H9 (cell line): ENCODE data around the gene SERTAD2. TPM values are rescaled to one million over a fixed set of nuclear protein-coding genes. Genes with fewer than 3 reads are reported as not detected.
A peak's percentile ranks its signal among the peaks of the same experiment; 100 is the strongest.

Experiments used
- DNase-seq: peaks from one replicate; pipeline ENCODE4 v3.0.0-alpha.2; 2017
- H2AFZ ChIP-seq: one replicate; pipeline ENCODE4 v1.6.1; 2013; ENCODE audit warnings: mild to moderate bottlenecking, low read length, control low read depth, moderate library complexity
- H2AK5ac ChIP-seq: 2 replicates; pipeline ENCODE4 v1.6.1; 2013; ENCODE audit warnings: low read length, control low read depth, mixed read lengths; ENCODE audit not compliant: insufficient read length
- H2BK120ac ChIP-seq: one replicate; pipeline ENCODE4 v1.6.1; 2013; ENCODE audit warnings: low read depth, mild to moderate bottlenecking, low read length, control low read depth, inconsistent platforms; ENCODE audit not compliant: poor library complexity, severe bottlenecking
- H2BK12ac ChIP-seq: 2 replicates; pipeline ENCODE4 v1.6.1; 2013; ENCODE audit warnings: low read length, control low read depth, mixed read lengths, low read depth; ENCODE audit not compliant: insufficient read length
- H2BK15ac ChIP-seq: 2 replicates; pipeline ENCODE4 v1.6.1; 2013; ENCODE audit warnings: low read depth, low read length, control low read depth
- H2BK20ac ChIP-seq: one replicate; pipeline ENCODE4 v1.6.1; 2013; ENCODE audit warnings: low read depth, mild to moderate bottlenecking, low read length, control low read depth, inconsistent platforms; ENCODE audit not compliant: poor library complexity, severe bottlenecking
- H2BK5ac ChIP-seq: 2 replicates; pipeline ENCODE4 v1.6.1; 2013; ENCODE audit warnings: low read length, control low read depth, mixed read lengths; ENCODE audit not compliant: insufficient read length
- H3K14ac ChIP-seq: 2 replicates; pipeline ENCODE4 v1.6.1; 2013; ENCODE audit warnings: low read length, control low read depth; ENCODE audit not compliant: insufficient read depth
- H3K18ac ChIP-seq: 2 replicates; pipeline ENCODE4 v1.6.1; 2013; ENCODE audit warnings: low read depth, mild to moderate bottlenecking, mixed read lengths, low read length, control low read depth; ENCODE audit not compliant: insufficient read length
- H3K23ac ChIP-seq: 2 replicates; pipeline ENCODE4 v1.6.1; 2013; ENCODE audit warnings: low read length, control low read depth, mixed read lengths, low read depth; ENCODE audit not compliant: insufficient read length
- H3K23me2 ChIP-seq: 2 replicates; pipeline ENCODE4 v1.6.1; 2013; ENCODE audit warnings: low read depth, mild to moderate bottlenecking, mixed read lengths, low read length, control low read depth; ENCODE audit not compliant: insufficient read length, poor library complexity, severe bottlenecking
- H3K27ac ChIP-seq: 2 replicates; pipeline ENCODE4 v1.5.1; 2013; ENCODE audit warnings: low read length, control low read depth, mixed read lengths, low read depth; ENCODE audit not compliant: insufficient read length
- H3K27me3 ChIP-seq: 2 replicates; pipeline ENCODE4 v1.6.1; 2013; ENCODE audit warnings: low read length, control low read depth, inconsistent platforms; ENCODE audit not compliant: insufficient read depth
- H3K4ac ChIP-seq: 2 replicates; pipeline ENCODE4 v1.6.1; 2013; ENCODE audit warnings: low read depth, mild to moderate bottlenecking, control low read depth, inconsistent platforms, low read length, moderate library complexity
- H3K4me1 ChIP-seq: 2 replicates; pipeline ENCODE4 v1.6.1; 2013; ENCODE audit warnings: low read length, control low read depth, inconsistent platforms; ENCODE audit not compliant: insufficient read depth
- H3K4me2 ChIP-seq: 2 replicates; pipeline ENCODE4 v1.6.1; 2013; ENCODE audit warnings: low read length, control low read depth, mixed read lengths; ENCODE audit not compliant: insufficient read length, insufficient read depth
- H3K56ac ChIP-seq: 2 replicates; pipeline ENCODE4 v1.6.1; 2013; ENCODE audit warnings: low read depth, mild to moderate bottlenecking, mixed read lengths, low read length, control low read depth; ENCODE audit not compliant: insufficient read length
- H3K79me1 ChIP-seq: 2 replicates; pipeline ENCODE4 v1.6.1; 2013; ENCODE audit warnings: low read depth, mild to moderate bottlenecking, moderate library complexity, low read length, control low read depth, inconsistent platforms; ENCODE audit not compliant: insufficient read depth, poor library complexity, severe bottlenecking
- H3K79me2 ChIP-seq: 2 replicates; pipeline ENCODE4 v1.6.1; 2013; ENCODE audit warnings: low read length, control low read depth, inconsistent platforms; ENCODE audit not compliant: insufficient read depth
- H3K9ac ChIP-seq: 2 replicates; pipeline ENCODE4 v1.6.1; 2013; ENCODE audit warnings: low read length, control low read depth, mixed read lengths; ENCODE audit not compliant: insufficient read length; ENCODE audit errors: extremely low read depth
- H3K9me3 ChIP-seq: one replicate; pipeline ENCODE4 v1.6.1; 2013; ENCODE audit warnings: low read depth, low read length, inconsistent platforms; ENCODE audit not compliant: control insufficient read depth
- H3T11ph ChIP-seq: one replicate; pipeline ENCODE4 v1.6.1; 2013; ENCODE audit warnings: mild to moderate bottlenecking, low read length, control low read depth, inconsistent platforms
- H4K20me1 ChIP-seq: one replicate; pipeline ENCODE4 v1.6.1; 2013; ENCODE audit not compliant: control insufficient read depth, insufficient read length, insufficient read depth
- H4K5ac ChIP-seq: 2 replicates; pipeline ENCODE4 v1.6.1; 2013; ENCODE audit warnings: low read depth, mild to moderate bottlenecking, mixed read lengths, low read length, control low read depth; ENCODE audit not compliant: insufficient read length
- H4K8ac ChIP-seq: replicated peaks from 2 replicates; pipeline ENCODE4 v1.6.1; 2013; ENCODE audit warnings: low read length, control low read depth, mixed read lengths, low read depth; ENCODE audit not compliant: insufficient read length
- H4K91ac ChIP-seq: 2 replicates; pipeline ENCODE4 v1.6.1; 2013; ENCODE audit warnings: low read depth, mild to moderate bottlenecking, moderate library complexity, mixed read lengths, low read length, control low read depth; ENCODE audit not compliant: insufficient read length
- H3K27ac Mint-ChIP-seq, 3 experiments: 2 replicates in 2 of 3; 3 replicates in 1 of 3; pipeline ENCODE4 v1.8.0; 2020 to 2021; ENCODE audit warnings: mixed read lengths in 3 of 3, mild to moderate bottlenecking in 1 of 3, moderate library complexity in 1 of 3
- H3K27me3 Mint-ChIP-seq: 2 replicates; pipeline ENCODE4 v1.8.0; 2021; ENCODE audit warnings: low read depth, mild to moderate bottlenecking, moderate library complexity, mixed read lengths
- H3K36me3 Mint-ChIP-seq, 3 experiments: 2 replicates in 2 of 3; 3 replicates in 1 of 3; pipeline ENCODE4 v1.8.0; 2020 to 2021; ENCODE audit warnings: low read depth in 3 of 3, mixed read lengths in 3 of 3; ENCODE audit not compliant: insufficient read depth in 1 of 3
- H3K4me1 Mint-ChIP-seq, 2 experiments: 2 replicates each; pipeline ENCODE4 v1.8.0; 2020; ENCODE audit warnings: mixed read lengths in 2 of 2
- H3K4me3 Mint-ChIP-seq, 2 experiments: 2 replicates in 1 of 2; 3 replicates in 1 of 2; pipeline ENCODE4 v1.8.0; 2020 to 2021; ENCODE audit warnings: mild to moderate bottlenecking in 2 of 2, mixed read lengths in 2 of 2, moderate library complexity in 1 of 2
- H3K9me3 Mint-ChIP-seq, 2 experiments: 2 replicates in 1 of 2; 3 replicates in 1 of 2; pipeline ENCODE4 v1.8.0; 2020; ENCODE audit warnings: mild to moderate bottlenecking in 2 of 2, mixed read lengths in 2 of 2, moderate library complexity in 1 of 2
- WGBS: extraction: QIAGEN DNeasy Blood & Tissue Kit; methylation state at CpG from one replicate; pipeline ENCODE4 v1.1.7; 2013; ENCODE audit warnings: missing lambda C conversion rate, low lambda C conversion rate, mixed read lengths; ENCODE audit not compliant: insufficient read length; ENCODE audit errors: extremely low coverage; 5-methylcytosine and 5-hydroxymethylcytosine counted together
- total RNA-seq: library from RNA; stranded (reverse); gene quantifications from 2 replicates; pipeline ENCODE4 v1.2.1, GENCODE V29; 2021
- TF ChIP-seq, protein P1 (sequence below): fragments of 200-600 bp; sonication (generic); conservative IDR thresholded peaks from 3 replicates; pipeline ENCODE4 v1.8.0; 2021; ENCODE audit warnings: antibody characterized with exemption, mild to moderate bottlenecking

The SERTAD2 gene
- total RNA-seq, 1 experiment from 2014 or later = 3.5 TPM

- H3K27me3 Mint-ChIP-seq = no peaks in the 10 kb centered on the region
- H3K27me3 ChIP-seq = no peaks in the 10 kb centered on the region
- no peak overlapping the region for H4K91ac ChIP-seq
- peak overlapping the region; percentile 13 to 85 (median 16); a peak in 5 of 7 replicates for H3K27ac Mint-ChIP-seq
- no peak overlapping the region for H3T11ph ChIP-seq
- H3K14ac ChIP-seq = no peak overlapping the region
- H4K20me1 ChIP-seq = no peaks in the 10 kb centered on the region
- no peak overlapping the region for H4K5ac ChIP-seq
- H3K27ac ChIP-seq = no peak overlapping the region
- H4K8ac ChIP-seq = no peak overlapping the region
- no peak overlapping the region for H2BK5ac ChIP-seq
- no peaks in the 10 kb centered on the region for H3K79me2 ChIP-seq
- H3K79me1 ChIP-seq = no peaks in the 10 kb centered on the region
- H3K9me3 Mint-ChIP-seq = no peaks in the 10 kb centered on the region
- H2BK120ac ChIP-seq = no peak overlapping the region
- WGBS = no CpG with 5 or more reads among the region's 5 CpGs
- H3K4me3 Mint-ChIP-seq = no peak overlapping the region
- no peak overlapping the region for H3K23ac ChIP-seq
- no peak overlapping the region for H2AFZ ChIP-seq
- peaks cover 8 to 12% of the 10 kb centered on the region in 2 experiments for H3K4me1 Mint-ChIP-seq
- H2AK5ac ChIP-seq = no peak overlapping the region
- H3K9ac ChIP-seq = no peak overlapping the region
- no peaks in the 10 kb centered on the region for H3K9me3 ChIP-seq
- no peaks in the 10 kb centered on the region for H3K4me1 ChIP-seq
- no peaks in the 10 kb centered on the region for H3K36me3 Mint-ChIP-seq
- H3K23me2 ChIP-seq = no peaks in the 10 kb centered on the region
- H3K4me2 ChIP-seq = no peak overlapping the region
- TF ChIP-seq, protein P1, sequence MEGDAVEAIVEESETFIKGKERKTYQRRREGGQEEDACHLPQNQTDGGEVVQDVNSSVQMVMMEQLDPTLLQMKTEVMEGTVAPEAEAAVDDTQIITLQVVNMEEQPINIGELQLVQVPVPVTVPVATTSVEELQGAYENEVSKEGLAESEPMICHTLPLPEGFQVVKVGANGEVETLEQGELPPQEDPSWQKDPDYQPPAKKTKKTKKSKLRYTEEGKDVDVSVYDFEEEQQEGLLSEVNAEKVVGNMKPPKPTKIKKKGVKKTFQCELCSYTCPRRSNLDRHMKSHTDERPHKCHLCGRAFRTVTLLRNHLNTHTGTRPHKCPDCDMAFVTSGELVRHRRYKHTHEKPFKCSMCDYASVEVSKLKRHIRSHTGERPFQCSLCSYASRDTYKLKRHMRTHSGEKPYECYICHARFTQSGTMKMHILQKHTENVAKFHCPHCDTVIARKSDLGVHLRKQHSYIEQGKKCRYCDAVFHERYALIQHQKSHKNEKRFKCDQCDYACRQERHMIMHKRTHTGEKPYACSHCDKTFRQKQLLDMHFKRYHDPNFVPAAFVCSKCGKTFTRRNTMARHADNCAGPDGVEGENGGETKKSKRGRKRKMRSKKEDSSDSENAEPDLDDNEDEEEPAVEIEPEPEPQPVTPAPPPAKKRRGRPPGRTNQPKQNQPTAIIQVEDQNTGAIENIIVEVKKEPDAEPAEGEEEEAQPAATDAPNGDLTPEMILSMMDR = no peak
- no peak overlapping the region for H2BK12ac ChIP-seq
- no peak overlapping the region for H2BK15ac ChIP-seq
- peak; percentile 37 for DNase-seq
- no peak overlapping the region for H3K18ac ChIP-seq
- H2BK20ac ChIP-seq = no peak overlapping the region
- no peak overlapping the region for H3K56ac ChIP-seq
- no peak overlapping the region for H3K4ac ChIP-seq
Observed at GRCh38 chr2:64686283-64686956, 32.7 kb upstream of the SERTAD2 start.
